Nephron (organoid): ENCODE data around the gene FAM240B.

Experiments used
- H3K27ac Mint-ChIP-seq, 3 experiments: 2 replicates each; pipeline ENCODE4 v1.8.0; 2020; ENCODE audit warnings: mixed read lengths in 3 of 3, mild to moderate bottlenecking in 2 of 3, moderate library complexity in 1 of 3
- H3K27me3 Mint-ChIP-seq: 2 replicates; pipeline ENCODE4 v1.8.0; 2021; ENCODE audit warnings: low read depth, mild to moderate bottlenecking, moderate library complexity, mixed read lengths
- H3K36me3 Mint-ChIP-seq: 2 replicates; pipeline ENCODE4 v1.8.0; 2020; ENCODE audit warnings: low read depth, mixed read lengths
- H3K4me1 Mint-ChIP-seq: 2 replicates; pipeline ENCODE4 v1.8.0; 2020; ENCODE audit warnings: mixed read lengths
- H3K4me3 Mint-ChIP-seq, 3 experiments: 2 replicates each; pipeline ENCODE4 v1.8.0; 2020; ENCODE audit warnings: mild to moderate bottlenecking in 3 of 3, mixed read lengths in 3 of 3, moderate library complexity in 2 of 3
- H3K9me3 Mint-ChIP-seq: 2 replicates; pipeline ENCODE4 v1.8.0; 2020; ENCODE audit warnings: mixed read lengths
- TF ChIP-seq, protein P1 (sequence below), 3 experiments: fragments of 200-600 bp; sonication (generic); IDR thresholded peaks; one replicate each; pipeline ENCODE4 v1.5.0; 2021; ENCODE audit warnings: antibody characterized with exemption in 3 of 3; ENCODE audit not compliant: unreplicated experiment in 3 of 3

Gene FAM240B

DNA sequence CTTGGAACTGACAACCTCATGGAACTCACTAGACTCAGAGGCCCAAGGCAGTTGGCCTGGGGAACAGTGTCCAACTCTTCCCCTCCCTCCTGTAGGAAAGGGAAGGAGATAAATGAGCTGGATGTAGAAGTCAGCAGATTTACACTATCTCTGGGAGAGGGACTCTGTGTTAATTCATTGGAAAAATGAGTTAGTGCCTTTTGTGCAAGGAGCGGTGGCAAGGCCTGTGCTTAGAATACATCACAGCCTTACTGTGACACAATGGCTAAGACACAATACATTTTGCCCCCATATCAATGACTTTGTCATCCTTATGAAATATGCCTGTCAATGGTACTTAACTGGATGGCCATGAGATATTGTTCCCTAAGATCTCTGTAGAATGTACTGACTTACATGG lies 28.0 kb upstream of the FAM240B start:
- Mint-ChIP-seq H3K4me3 (no peak overlapping the region), H3K27ac (no peak overlapping the region), H3K27me3 (peaks cover 8% of the 10 kb centered on the region), H3K4me1 (peaks cover 9% of the 10 kb centered on the region), H3K36me3 (no peaks in the 10 kb centered on the region), H3K9me3 (no peaks in the 10 kb centered on the region)
- TF ChIP-seq, protein P1, sequence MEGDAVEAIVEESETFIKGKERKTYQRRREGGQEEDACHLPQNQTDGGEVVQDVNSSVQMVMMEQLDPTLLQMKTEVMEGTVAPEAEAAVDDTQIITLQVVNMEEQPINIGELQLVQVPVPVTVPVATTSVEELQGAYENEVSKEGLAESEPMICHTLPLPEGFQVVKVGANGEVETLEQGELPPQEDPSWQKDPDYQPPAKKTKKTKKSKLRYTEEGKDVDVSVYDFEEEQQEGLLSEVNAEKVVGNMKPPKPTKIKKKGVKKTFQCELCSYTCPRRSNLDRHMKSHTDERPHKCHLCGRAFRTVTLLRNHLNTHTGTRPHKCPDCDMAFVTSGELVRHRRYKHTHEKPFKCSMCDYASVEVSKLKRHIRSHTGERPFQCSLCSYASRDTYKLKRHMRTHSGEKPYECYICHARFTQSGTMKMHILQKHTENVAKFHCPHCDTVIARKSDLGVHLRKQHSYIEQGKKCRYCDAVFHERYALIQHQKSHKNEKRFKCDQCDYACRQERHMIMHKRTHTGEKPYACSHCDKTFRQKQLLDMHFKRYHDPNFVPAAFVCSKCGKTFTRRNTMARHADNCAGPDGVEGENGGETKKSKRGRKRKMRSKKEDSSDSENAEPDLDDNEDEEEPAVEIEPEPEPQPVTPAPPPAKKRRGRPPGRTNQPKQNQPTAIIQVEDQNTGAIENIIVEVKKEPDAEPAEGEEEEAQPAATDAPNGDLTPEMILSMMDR (IDR thresholded peaks at IDR 0.05; ENCODE audit: unreplicated experiment in 3 of 3) = no peak

DNA sequence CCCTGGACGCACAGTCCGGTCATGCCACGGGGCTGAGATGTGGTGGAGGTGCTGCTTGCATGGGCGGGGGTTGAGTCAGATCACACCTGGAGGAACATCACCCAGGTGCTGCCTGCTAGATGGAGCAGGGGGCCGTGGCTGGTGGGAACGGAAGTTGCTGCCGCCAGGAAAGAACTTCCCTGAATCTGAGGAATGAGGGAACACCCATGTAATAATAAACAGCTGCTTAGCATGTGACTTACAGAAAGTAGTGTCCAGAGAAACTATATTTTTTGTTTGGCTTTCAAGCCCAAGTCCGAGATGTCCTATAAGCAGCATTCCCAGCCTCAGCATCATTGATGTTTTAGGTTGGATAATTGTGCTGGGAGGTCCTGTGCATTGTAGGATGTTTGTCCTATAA lies 27.1 kb upstream of the FAM240B start:
- Mint-ChIP-seq H3K36me3 (no peaks in the 10 kb centered on the region), H3K4me1 (peaks cover under 1% of the 10 kb centered on the region), H3K4me3 (no peak overlapping the region), H3K27ac (no peak overlapping the region), H3K27me3 (peaks cover 4% of the 10 kb centered on the region), H3K9me3 (no peaks in the 10 kb centered on the region)
- TF ChIP-seq, protein P1 (IDR thresholded peaks at IDR 0.05; ENCODE audit: unreplicated experiment in 3 of 3) = no peak

DNA sequence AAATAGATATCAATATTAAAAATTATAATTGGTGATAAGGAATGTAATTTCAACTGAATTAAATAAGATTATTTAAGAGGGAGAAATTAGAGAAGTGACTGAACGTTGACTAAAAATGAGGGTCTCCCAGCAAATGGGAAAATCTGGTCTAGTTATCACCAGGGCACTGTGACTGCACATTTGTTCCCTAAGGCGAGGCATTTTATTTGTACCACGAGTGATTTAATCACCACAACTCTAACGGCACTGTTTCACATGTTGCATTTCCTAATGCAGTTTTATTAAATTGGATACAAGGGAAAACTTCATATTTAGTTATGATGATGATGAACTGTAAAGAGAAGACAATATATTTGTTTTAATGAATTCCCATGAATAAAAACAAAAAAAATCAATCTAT lies 26.4 kb upstream of the FAM240B start:
- H3K27ac Mint-ChIP-seq = no peak overlapping the region
- TF ChIP-seq, protein P1 (IDR thresholded peaks at IDR 0.05; ENCODE audit: unreplicated experiment in 3 of 3) = no peak
- H3K36me3 Mint-ChIP-seq = no peaks in the 10 kb centered on the region
- H3K9me3 Mint-ChIP-seq = no peaks in the 10 kb centered on the region
- peaks cover 3% of the 10 kb centered on the region for H3K27me3 Mint-ChIP-seq
- H3K4me1 Mint-ChIP-seq = no peaks in the 10 kb centered on the region
- no peak overlapping the region for H3K4me3 Mint-ChIP-seq

DNA sequence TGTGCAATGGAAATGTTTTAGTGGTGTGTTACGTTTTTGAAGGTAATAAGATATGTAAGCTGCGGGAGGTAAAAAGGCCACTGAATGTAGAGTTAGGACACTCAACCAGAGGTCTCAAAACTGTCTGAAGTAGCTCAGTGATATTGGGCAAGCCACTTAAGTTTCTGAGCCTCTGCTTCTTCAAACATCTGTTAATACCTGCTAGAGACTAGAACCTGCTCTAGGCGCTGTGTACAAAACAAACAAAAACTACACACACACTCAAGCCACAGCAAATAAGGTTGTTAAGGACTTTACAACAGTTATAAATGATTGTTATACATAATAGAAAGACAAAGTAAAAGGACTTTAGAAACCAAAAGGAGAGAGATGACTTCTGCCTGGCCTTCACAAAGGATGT lies 24.6 kb upstream of the FAM240B start:
- H3K27me3 Mint-ChIP-seq = peaks cover 9% of the 10 kb centered on the region
- no peaks in the 10 kb centered on the region for H3K36me3 Mint-ChIP-seq
- H3K4me1 Mint-ChIP-seq = no peaks in the 10 kb centered on the region
- no peak overlapping the region for H3K27ac Mint-ChIP-seq
- TF ChIP-seq, protein P1 (IDR thresholded peaks at IDR 0.05; ENCODE audit: unreplicated experiment in 3 of 3) = no peak
- H3K9me3 Mint-ChIP-seq = no peaks in the 10 kb centered on the region
- no peak overlapping the region for H3K4me3 Mint-ChIP-seq

DNA sequence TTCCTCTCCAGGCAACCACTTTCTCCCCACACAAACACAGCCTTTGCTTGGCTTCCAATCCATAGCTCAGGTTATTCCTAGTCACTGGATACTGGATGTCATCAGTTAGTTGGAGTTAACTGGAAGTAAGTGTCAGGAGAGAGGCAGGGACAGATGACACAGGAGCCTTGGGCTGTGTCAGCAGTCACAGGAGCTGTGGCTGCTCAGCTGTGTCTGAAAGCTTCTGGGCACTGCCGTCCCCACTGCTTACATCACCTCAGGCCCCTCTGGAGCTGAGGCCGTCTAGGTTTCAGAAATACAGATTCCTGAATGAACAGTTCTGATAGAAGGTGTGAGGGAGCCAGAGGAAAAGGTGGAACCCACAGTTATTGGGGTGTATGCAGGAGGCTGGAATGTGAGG lies 17.3 kb upstream of the FAM240B start:
- peaks cover 23% of the 10 kb centered on the region for H3K27me3 Mint-ChIP-seq
- TF ChIP-seq, protein P1 (IDR thresholded peaks at IDR 0.05; ENCODE audit: unreplicated experiment in 3 of 3) = no peak
- H3K27ac Mint-ChIP-seq = no peak overlapping the region
- no peaks in the 10 kb centered on the region for H3K36me3 Mint-ChIP-seq
- H3K9me3 Mint-ChIP-seq = no peaks in the 10 kb centered on the region
- no peak overlapping the region for H3K4me3 Mint-ChIP-seq
- peaks cover 7% of the 10 kb centered on the region for H3K4me1 Mint-ChIP-seq

DNA sequence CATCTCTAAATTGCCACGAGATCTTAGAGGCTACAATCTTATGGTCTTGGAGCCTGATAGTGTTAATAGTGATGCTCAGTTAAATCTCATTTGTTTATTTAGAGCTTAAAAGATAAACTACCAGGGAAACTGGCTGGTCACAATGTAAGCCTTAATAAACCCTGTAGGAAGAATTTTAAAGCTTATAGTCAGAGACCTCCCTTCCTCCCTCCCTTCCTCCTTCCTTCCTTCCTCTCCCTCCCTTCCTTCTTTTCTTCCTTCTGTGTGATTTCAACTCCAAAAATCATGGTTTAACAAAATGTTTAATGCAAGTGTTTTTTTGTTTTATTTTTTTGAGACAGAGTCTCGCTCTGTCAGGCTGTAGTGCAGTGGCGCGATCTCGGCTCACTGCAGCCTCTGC lies 14.9 kb upstream of the FAM240B start:
- Mint-ChIP-seq H3K4me1 (peaks cover 7% of the 10 kb centered on the region), H3K36me3 (no peaks in the 10 kb centered on the region), H3K9me3 (no peaks in the 10 kb centered on the region), H3K27me3 (peaks cover 21% of the 10 kb centered on the region), H3K4me3 (no peak overlapping the region), H3K27ac (no peak overlapping the region)
- TF ChIP-seq, protein P1 (IDR thresholded peaks at IDR 0.05; ENCODE audit: unreplicated experiment in 3 of 3) = no peak
